Upper lobe of left lung (tissue), 6 donors: Measurements from ENCODE around the gene RRP1B. TPM values are rescaled to one million over a fixed set of nuclear protein-coding genes. Genes with fewer than 3 reads are reported as not detected.

ENCODE experiments used
- ATAC-seq, 2 donors: fragments of 200-7000 bp; cut with Tn5 transposase; one replicate each; pipeline ENCODE4 v1.9.1; 2022; ENCODE audit warnings: mild to moderate bottlenecking in 2 of 2, moderate library complexity in 2 of 2; ENCODE audit not compliant: low FRiP score in 2 of 2
- DNase-seq, 2 donors: peaks; one replicate each; pipeline ENCODE4 v3.0.0-alpha.2; 2019 to 2020
- H3K27ac ChIP-seq, 4 donors: fragments of 200-600 bp; sonication (generic); one replicate each; pipeline ENCODE4 v1.5.1; 2016 to 2019
- H3K27me3 ChIP-seq, 4 donors: fragments of 200-600 bp; sonication (generic); one replicate each; pipeline ENCODE4 v1.5.1; 2017 to 2019
- H3K36me3 ChIP-seq, 4 donors: fragments of 200-600 bp; sonication (generic); one replicate each; pipeline ENCODE4 v1.5.1; 2016 to 2019
- H3K4me1 ChIP-seq, 4 donors: fragments of 200-600 bp; sonication (generic); one replicate each; pipeline ENCODE4 v1.5.1; 2018 to 2019
- H3K4me3 ChIP-seq, 4 donors: fragments of 200-600 bp; sonication (generic); one replicate each; pipeline ENCODE4 v1.5.1; 2017 to 2019; ENCODE audit warnings: mild to moderate bottlenecking in 2 of 4, moderate library complexity in 1 of 4
- H3K9me3 ChIP-seq, 4 donors: fragments of 200-600 bp; sonication (generic); one replicate each; pipeline ENCODE4 v1.5.1; 2018 to 2019
- CTCF ChIP-seq, 6 experiments: fragments of 450-650 bp in 4 of 6; fragments of 200-600 bp in 2 of 6; sonication (generic) in 2 of 6; IDR thresholded peaks; one replicate each; pipeline ENCODE4 v1.5.1; 2016 to 2019; ENCODE audit warnings: antibody characterized with exemption in 6 of 6
- EP300 ChIP-seq, 4 donors: sonication (generic); formaldehyde crosslinking; IDR thresholded peaks; one replicate each; pipeline ENCODE4 v1.5.1; 2017; ENCODE audit warnings: antibody characterized with exemption in 4 of 4, control low read depth in 2 of 4
- POLR2A ChIP-seq, 4 donors: fragments of 450-650 bp; IDR thresholded peaks; one replicate each; pipeline ENCODE4 v1.5.1; 2016 to 2017; ENCODE audit warnings: antibody characterized with exemption in 4 of 4, mild to moderate bottlenecking in 2 of 4
- POLR2AphosphoS5 ChIP-seq, 2 donors: sonication (generic); formaldehyde crosslinking; IDR thresholded peaks; one replicate each; pipeline ENCODE4 v1.5.1; 2017; ENCODE audit warnings: antibody characterized with exemption in 2 of 2
- WGBS, 2 donors: methylation state at CpG; one replicate each; pipeline ENCODE4 v1.1.5; 2017 to 2018; 5-methylcytosine and 5-hydroxymethylcytosine counted together
- total RNA-seq, 6 donors: library from RNA; depleted of rRNA in 4 of 6; stranded (reverse); fragments of >200 nt in 4 of 6; gene quantifications; one replicate each; pipeline versions ENCODE4 v1.1.0 to v1.2.1, GENCODE V29; 2016 to 2021
- donor health status: DM: no; HTN: no; CAD: no; lungs with moderate emphysema.
- donor health status: DM: no; HTN: yes; CAD: no; lungs with severe emphysema.

The RRP1B gene
- total RNA-seq, 6 donors from 2014 or later: 11.5 to 22.8 (median 19.7) TPM

- no peak overlapping the region for H3K4me3 ChIP-seq
- H3K27me3 ChIP-seq: no peaks in the 10 kb centered on the region
- no peaks in the 10 kb centered on the region for H3K4me1 ChIP-seq
- DNase-seq: no peak
- no peaks in the 10 kb centered on the region for H3K9me3 ChIP-seq
- ATAC-seq: no peak
- H3K36me3 ChIP-seq: peaks cover 24 to 86% (median 58%) of the 10 kb centered on the region in 4 donors
- TF ChIP-seq POLR2AphosphoS5 (IDR thresholded peaks at IDR 0.05) (no peak), CTCF (IDR thresholded peaks at IDR 0.05) (no peak), EP300 (IDR thresholded peaks at IDR 0.05) (no peak), POLR2A (IDR thresholded peaks at IDR 0.05) (no peak)
- no peak overlapping the region for H3K27ac ChIP-seq
- WGBS, 2 donors: 96 to 98% methylated on average over 6 of the region's 6 CpGs
Observed at GRCh38 chr21:43681650-43682049, 22.3 kb downstream of the RRP1B start.

- TF ChIP-seq CTCF (IDR thresholded peaks at IDR 0.05) (no peak), POLR2AphosphoS5 (IDR thresholded peaks at IDR 0.05) (peak; percentile 17 to 36), EP300 (IDR thresholded peaks at IDR 0.05) (peak in 2 of 4 donors; percentile 24 to 47)
- Histone ChIP-seq H3K4me3 (no peak overlapping the region), H3K36me3 (peaks cover 29 to 92% (median 66%) of the 10 kb centered on the region in 4 donors), H3K27ac (peak overlapping the region in 2 of 4 donors; percentile 17 to 42), H3K27me3 (no peaks in the 10 kb centered on the region), H3K9me3 (no peaks in the 10 kb centered on the region), H3K4me1 (peaks cover 0 to 5% (median 0%) of the 10 kb centered on the region in 4 donors)
- ATAC-seq (peak in 1 of 2 donors; percentile 21), DNase-seq (no peak)
- WGBS, 2 donors: 53 to 56% methylated on average over 3 of the region's 3 CpGs
Observed at GRCh38 chr21:43684424-43684823, 25.1 kb downstream of the RRP1B start.

GRCh38 chr21:43686811-43687565 is 27.6 kb downstream of the RRP1B start:
- H3K4me1 ChIP-seq: peaks cover 0 to 5% (median 0%) of the 10 kb centered on the region in 4 donors
- no peak overlapping the region for H3K4me3 ChIP-seq
- TF ChIP-seq CTCF (IDR thresholded peaks at IDR 0.05): no peak
- TF ChIP-seq POLR2A (IDR thresholded peaks at IDR 0.05): no peak
- no peak for TF ChIP-seq EP300 (IDR thresholded peaks at IDR 0.05)
- TF ChIP-seq POLR2AphosphoS5 (IDR thresholded peaks at IDR 0.05): no peak
- ATAC-seq (no peak), DNase-seq (no peak)
- H3K36me3 ChIP-seq: peaks cover 29 to 95% (median 81%) of the 10 kb centered on the region in 4 donors
- 87 to 88% methylated on average over 21 of the region's 21 CpGs for WGBS, 2 donors
- no peaks in the 10 kb centered on the region for H3K27me3 ChIP-seq
- H3K27ac ChIP-seq: no peak overlapping the region
- H3K9me3 ChIP-seq: no peaks in the 10 kb centered on the region

- WGBS, 2 donors: 85 to 87% methylated on average over 26 to 27 of the region's 27 CpGs
- H3K4me1 ChIP-seq: peaks cover 0 to 5% (median 0%) of the 10 kb centered on the region in 4 donors
- TF ChIP-seq POLR2A (IDR thresholded peaks at IDR 0.05): no peak
- TF ChIP-seq POLR2AphosphoS5 (IDR thresholded peaks at IDR 0.05): no peak
- no peak for TF ChIP-seq CTCF (IDR thresholded peaks at IDR 0.05)
- no peak for TF ChIP-seq EP300 (IDR thresholded peaks at IDR 0.05)
- no peak overlapping the region for H3K27ac ChIP-seq
- peaks cover 29 to 95% (median 82%) of the 10 kb centered on the region in 4 donors for H3K36me3 ChIP-seq
- DNase-seq (peak in 1 of 2 donors; percentile 61), ATAC-seq (peak in 1 of 2 donors; percentile 29)
- H3K4me3 ChIP-seq: no peak overlapping the region
- H3K9me3 ChIP-seq: no peaks in the 10 kb centered on the region
- no peaks in the 10 kb centered on the region for H3K27me3 ChIP-seq
Observed at GRCh38 chr21:43687566-43688399, 28.4 kb downstream of the RRP1B start.
